ENCODE results near the gene ADAP1. TPM values are rescaled to one million over a fixed set of nuclear protein-coding genes. Genes with fewer than 3 reads are reported as not detected.

The ADAP1 gene
- total and polyA plus RNA-seq, 2 of the 13 experiments (the other 11 are each of a cell fraction or from before 2014, with no cell fraction given) = 10.5 to 24.6 TPM

DNA sequence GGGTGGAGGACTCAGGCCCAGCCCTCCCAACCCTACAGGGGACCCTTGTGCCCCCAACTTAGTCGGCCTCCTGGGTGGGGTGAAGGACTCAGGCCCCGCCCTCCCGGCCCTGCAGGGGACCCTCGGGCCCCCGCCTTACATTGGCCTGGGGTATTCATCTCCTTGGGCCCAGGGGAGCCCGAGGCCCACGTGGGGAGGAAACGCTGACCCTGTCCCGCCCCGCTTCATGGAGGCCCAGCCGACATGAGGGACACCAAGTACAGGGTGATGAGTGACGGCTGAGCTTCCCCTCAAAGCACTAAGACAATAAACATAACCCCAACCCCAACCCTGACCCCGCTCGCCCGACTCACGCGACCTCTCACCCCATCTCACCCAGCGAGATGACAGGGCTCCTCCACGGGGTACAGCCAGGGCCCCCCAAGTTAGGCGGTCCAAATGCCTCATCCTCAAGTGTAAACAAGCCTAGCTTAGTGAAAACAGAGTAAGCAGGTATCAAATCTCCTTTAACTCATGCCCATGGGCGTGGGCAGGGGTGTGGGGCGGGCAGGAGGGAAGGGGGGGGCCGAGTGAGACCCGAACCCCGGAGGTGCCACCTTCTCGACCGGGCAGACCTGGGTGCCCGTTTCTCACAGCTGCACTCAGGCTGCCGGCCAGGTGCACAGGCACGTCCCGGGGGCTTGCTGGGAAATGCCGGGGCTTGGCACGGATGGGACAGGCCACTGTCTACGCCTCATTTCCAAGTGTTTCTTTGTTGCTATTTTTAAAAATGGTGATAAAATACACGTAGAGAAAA lies 36.7 kb upstream of the ADAP1 start (continued):
- TF ChIP-seq, protein P1, sequence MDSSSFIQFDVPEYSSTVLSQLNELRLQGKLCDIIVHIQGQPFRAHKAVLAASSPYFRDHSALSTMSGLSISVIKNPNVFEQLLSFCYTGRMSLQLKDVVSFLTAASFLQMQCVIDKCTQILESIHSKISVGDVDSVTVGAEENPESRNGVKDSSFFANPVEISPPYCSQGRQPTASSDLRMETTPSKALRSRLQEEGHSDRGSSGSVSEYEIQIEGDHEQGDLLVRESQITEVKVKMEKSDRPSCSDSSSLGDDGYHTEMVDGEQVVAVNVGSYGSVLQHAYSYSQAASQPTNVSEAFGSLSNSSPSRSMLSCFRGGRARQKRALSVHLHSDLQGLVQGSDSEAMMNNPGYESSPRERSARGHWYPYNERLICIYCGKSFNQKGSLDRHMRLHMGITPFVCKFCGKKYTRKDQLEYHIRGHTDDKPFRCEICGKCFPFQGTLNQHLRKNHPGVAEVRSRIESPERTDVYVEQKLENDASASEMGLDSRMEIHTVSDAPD (CRISPR knock-in tag; IDR thresholded peaks at IDR 0.05) = no peak
- 0 out of 2 replicates have a peak, but pooled peaks have one; percentile 25 for TF ChIP-seq ZNF691 (CRISPR knock-in tag; IDR thresholded peaks at IDR 0.05; ENCODE audit: borderline replicate concordance, low read depth)
- TF ChIP-seq ZNF607 (CRISPR knock-in tag; IDR thresholded peaks at IDR 0.05; ENCODE audit: borderline replicate concordance) = no peak
- TF ChIP-seq PHF5A (CRISPR knock-in tag; IDR thresholded peaks at IDR 0.05; ENCODE audit: low read depth, unreplicated experiment) = no peak
- TF ChIP-seq MED8 (CRISPR knock-in tag; IDR thresholded peaks at IDR 0.05; ENCODE audit: insufficient replicate concordance) = no peak
- TF ChIP-seq ISX (CRISPR knock-in tag; conservative IDR thresholded peaks at IDR 0.05) = no peak
- TF ChIP-seq MLLT10 (CRISPR knock-in tag; IDR thresholded peaks at IDR 0.05) = no peak
- no peak for TF ChIP-seq KLF15 (CRISPR knock-in tag; IDR thresholded peaks at IDR 0.05; ENCODE audit: borderline replicate concordance)
- TF ChIP-seq FOSL1 (CRISPR knock-in tag; IDR thresholded peaks at IDR 0.05; ENCODE audit: borderline replicate concordance) = no peak
- TF ChIP-seq SYNCRIP (IDR thresholded peaks at IDR 0.05; ENCODE audit: insufficient read depth, low read depth, low read length) = no peak
- no peak for TF ChIP-seq ELF4 (CRISPR knock-in tag; IDR thresholded peaks at IDR 0.05; ENCODE audit: borderline replicate concordance)
- no peak for TF ChIP-seq NFYC (CRISPR knock-in tag; IDR thresholded peaks at IDR 0.05)
- TF ChIP-seq ZFP1 (CRISPR knock-in tag; IDR thresholded peaks at IDR 0.05) = no peak
- TF ChIP-seq FOXJ3 (CRISPR knock-in tag; IDR thresholded peaks at IDR 0.05; ENCODE audit: borderline replicate concordance) = 0 out of 2 replicates have a peak, but pooled peaks have one; percentile 27
- TF ChIP-seq IKZF4 (CRISPR knock-in tag; IDR thresholded peaks at IDR 0.05; ENCODE audit: borderline replicate concordance, low read depth, not compliant biosample characterization) = no peak
- TF ChIP-seq ZFX (CRISPR knock-in tag; IDR thresholded peaks at IDR 0.05; ENCODE audit: low read depth) = peak; percentile 19; the same call in 1 of the 2 replicates
- TF ChIP-seq, protein P2, sequence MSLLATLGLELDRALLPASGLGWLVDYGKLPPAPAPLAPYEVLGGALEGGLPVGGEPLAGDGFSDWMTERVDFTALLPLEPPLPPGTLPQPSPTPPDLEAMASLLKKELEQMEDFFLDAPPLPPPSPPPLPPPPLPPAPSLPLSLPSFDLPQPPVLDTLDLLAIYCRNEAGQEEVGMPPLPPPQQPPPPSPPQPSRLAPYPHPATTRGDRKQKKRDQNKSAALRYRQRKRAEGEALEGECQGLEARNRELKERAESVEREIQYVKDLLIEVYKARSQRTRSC (CRISPR knock-in tag; IDR thresholded peaks at IDR 0.05; ENCODE audit: low read depth) = no peak
- TF ChIP-seq PITX1 (CRISPR knock-in tag; IDR thresholded peaks at IDR 0.05) = peak; percentile 42; the same call in 1 of the 2 replicates
- TF ChIP-seq NRL (CRISPR knock-in tag; IDR thresholded peaks at IDR 0.05; ENCODE audit: borderline replicate concordance) = no peak
- 0 out of 2 replicates have a peak, but pooled peaks have one; percentile 39 for TF ChIP-seq TP53 (CRISPR knock-in tag; conservative IDR thresholded peaks at IDR 0.05)
- TF ChIP-seq SP140L (CRISPR knock-in tag; IDR thresholded peaks at IDR 0.05; ENCODE audit: borderline replicate concordance) = no peak
- TF ChIP-seq, protein P3, sequence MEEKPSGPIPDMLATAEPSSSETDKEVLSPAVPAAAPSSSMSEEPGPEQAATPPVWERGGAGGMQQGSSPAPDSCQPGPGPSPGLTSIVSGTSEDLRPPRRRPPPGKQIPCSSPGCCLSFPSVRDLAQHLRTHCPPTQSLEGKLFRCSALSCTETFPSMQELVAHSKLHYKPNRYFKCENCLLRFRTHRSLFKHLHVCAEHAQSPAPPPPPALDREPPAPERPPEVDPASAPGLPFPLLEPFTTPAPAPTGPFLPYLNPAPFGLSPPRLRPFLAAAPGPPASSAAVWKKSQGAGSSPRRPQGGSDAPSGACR (CRISPR knock-in tag; IDR thresholded peaks at IDR 0.05) = no peak
- no peak for TF ChIP-seq GMEB1 (CRISPR knock-in tag; IDR thresholded peaks at IDR 0.05; ENCODE audit: borderline replicate concordance)
- no peak for TF ChIP-seq HNRNPUL1 (IDR thresholded peaks at IDR 0.05; ENCODE audit: low read depth, low read length)
